C4-2B (cell line): Measurements from ENCODE around the gene ZP3.
"Not testable (repeated sequence)": the region's sequence is repeated elsewhere in the genome, so short reads cannot be mapped to it uniquely, and the experiment has no call there.

Source experiments
- CTCF ChIP-seq: fragments of 450-650 bp; conservative IDR thresholded peaks from 2 replicates; pipeline ENCODE4 v1.5.1; 2017; ENCODE audit warnings: mild to moderate bottlenecking
- ZFX ChIP-seq: fragments of 450-650 bp; IDR thresholded peaks from 2 replicates; pipeline ENCODE4 v1.6.1; 2017

DNA sequence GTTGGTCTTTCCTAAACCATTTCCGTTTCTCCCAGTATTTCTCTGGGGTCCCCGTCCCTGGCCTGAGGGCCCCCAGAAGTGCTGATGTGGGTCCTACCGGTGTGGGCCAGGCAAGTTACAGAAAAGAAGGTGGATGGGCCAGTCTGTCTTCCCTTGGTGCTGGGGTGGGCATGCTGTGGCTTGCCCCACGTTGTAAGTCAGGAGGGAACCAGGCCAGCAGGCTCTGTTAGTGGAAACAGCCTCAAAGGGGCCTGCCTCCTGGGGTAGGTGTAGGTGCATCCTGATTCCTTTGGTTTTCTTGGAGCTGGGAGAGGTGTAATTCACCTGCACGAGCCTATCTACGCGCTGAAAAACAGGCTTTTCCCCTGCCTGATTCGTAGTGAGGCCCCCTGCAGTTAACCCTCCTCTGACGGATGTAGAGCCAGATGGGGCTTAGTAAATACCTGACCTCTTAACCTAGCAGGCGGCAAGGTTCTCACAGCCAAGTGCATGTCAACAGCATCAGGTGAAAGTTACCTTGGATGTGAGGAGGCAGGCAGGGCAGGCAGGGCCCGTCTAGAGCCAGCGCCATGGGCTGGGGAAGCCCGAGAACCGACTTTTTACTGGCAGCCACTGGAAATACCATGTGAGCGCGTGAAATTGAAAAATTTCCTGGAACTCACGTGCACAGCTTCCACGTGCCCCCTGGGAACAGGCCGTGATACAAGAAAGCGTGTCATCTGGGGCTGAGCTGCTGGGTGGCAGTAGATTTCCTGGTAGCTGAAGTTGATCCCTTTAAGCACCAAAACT is 61.3 kb downstream of the ZP3 start:
- not testable (repeated sequence) for TF ChIP-seq CTCF, ZFX
